HG02981 (cell line): Measurements from ENCODE around the gene WDR82.

ENCODE experiments used
- ATAC-seq: cut with Tn5 transposase; IDR thresholded peaks from one replicate; pipeline ENCODE4 v1.9.1; 2021; ENCODE audit warnings: mild to moderate bottlenecking, moderate library complexity; ENCODE audit not compliant: unreplicated experiment

WDR82 gene

GRCh38 chr3:52308308-52308707 lies 29.9 kb upstream of the WDR82 start:
- no peak for ATAC-seq

GRCh38 chr3:52306978-52307377 lies 28.5 kb upstream of the WDR82 start:
- no peak for ATAC-seq

- ATAC-seq: no peak
Observed at GRCh38 chr3:52305926-52306325, 27.5 kb upstream of the WDR82 start.

- no peak for ATAC-seq
Observed at GRCh38 chr3:52303811-52304210, 25.4 kb upstream of the WDR82 start.

GRCh38 chr3:52302426-52303145 lies 24.1 kb upstream of the WDR82 start:
- no peak for ATAC-seq

GRCh38 chr3:52299879-52300611 lies 21.6 kb upstream of the WDR82 start:
- ATAC-seq: no peak

GRCh38 chr3:52299247-52299878 lies 20.9 kb upstream of the WDR82 start:
- no peak for ATAC-seq

GRCh38 chr3:52298149-52299098 lies 20.0 kb upstream of the WDR82 start:
- no peak for ATAC-seq

GRCh38 chr3:52297242-52298148 lies 19.0 kb upstream of the WDR82 start:
- no peak for ATAC-seq

GRCh38 chr3:52295671-52296208 lies 17.3 kb upstream of the WDR82 start:
- ATAC-seq: no peak

GRCh38 chr3:52294320-52295150 lies 16.1 kb upstream of the WDR82 start:
- no peak for ATAC-seq

- ATAC-seq: no peak
Observed at GRCh38 chr3:52293491-52294319, 15.3 kb upstream of the WDR82 start.

GRCh38 chr3:52292247-52293065 lies 14.0 kb upstream of the WDR82 start:
- no peak for ATAC-seq

GRCh38 chr3:52291508-52292181 lies 13.2 kb upstream of the WDR82 start:
- ATAC-seq: no peak

GRCh38 chr3:52290596-52291507 lies 12.4 kb upstream of the WDR82 start:
- ATAC-seq: no peak
